Activated T-cell treated with anti-CD3 and anti-CD28 coated beads, Interleukin-2, amount 50 U/mL, for 48 hours (primary cell): ENCODE measurements around the gene IRGC.
"Not testable (repeated sequence)": the region's sequence is repeated elsewhere in the genome, so short reads cannot be mapped to it uniquely, and the experiment has no call there.

Experiments used
- DNase-seq, 2 experiments: peaks; one replicate each; pipeline ENCODE4 v3.0.0-alpha.2; 2020

Gene IRGC

GRCh38 chr19:43715776-43716175 lies at the start of gene IRGC:
Gene IRGC (plus strand): TSS chr19:43716076. CDS start chr19:43718559, 2,483 bp downstream.
- DNase-seq, result no peak

GRCh38 chr19:43667126-43667875 lies 48.6 kb upstream of the IRGC start:
- DNase-seq, result no peak

- DNase-seq, result peak in 1 of 2 experiments; percentile 21
Measured at GRCh38 chr19:43667876-43668405, 47.9 kb upstream of the IRGC start.

- peak; percentile 97 for DNase-seq
Measured at GRCh38 chr19:43668406-43669109, 47.3 kb upstream of the IRGC start.

GRCh38 chr19:43672061-43672679 lies 43.7 kb upstream of the IRGC start:
- DNase-seq, result no peak

GRCh38 chr19:43673637-43674036 lies 42.2 kb upstream of the IRGC start:
- DNase-seq, result no peak

GRCh38 chr19:43674183-43674582 lies 41.7 kb upstream of the IRGC start:
- no peak for DNase-seq

GRCh38 chr19:43674596-43674995 lies 41.3 kb upstream of the IRGC start:
- no peak for DNase-seq

GRCh38 chr19:43675269-43675879 lies 40.5 kb upstream of the IRGC start:
- peak in 1 of 2 experiments; percentile 22 for DNase-seq

GRCh38 chr19:43675906-43676305 lies 40.0 kb upstream of the IRGC start:
- DNase-seq, result no peak

- DNase-seq, result no peak
Measured at GRCh38 chr19:43678512-43679261, 37.2 kb upstream of the IRGC start.

GRCh38 chr19:43681821-43682220 lies 34.1 kb upstream of the IRGC start:
- no peak for DNase-seq

- not testable (repeated sequence) for DNase-seq
Measured at GRCh38 chr19:43682269-43682668, 33.6 kb upstream of the IRGC start.

- DNase-seq, result no peak
Measured at GRCh38 chr19:43682824-43683661, 32.8 kb upstream of the IRGC start.

- no peak for DNase-seq
Measured at GRCh38 chr19:43683905-43684304, 32.0 kb upstream of the IRGC start.

GRCh38 chr19:43684326-43684725 lies 31.6 kb upstream of the IRGC start:
- no peak for DNase-seq

- no peak for DNase-seq
Measured at GRCh38 chr19:43687660-43687997, 28.2 kb upstream of the IRGC start.

GRCh38 chr19:43688059-43688701 lies 27.7 kb upstream of the IRGC start:
- DNase-seq, result no peak

- no peak for DNase-seq
Measured at GRCh38 chr19:43690444-43690843, 25.4 kb upstream of the IRGC start.

- no peak for DNase-seq
Measured at GRCh38 chr19:43690890-43691289, 25.0 kb upstream of the IRGC start.

- no peak for DNase-seq
Measured at GRCh38 chr19:43691755-43692154, 24.1 kb upstream of the IRGC start.
